ENCODE data around the gene ADD1.

GRCh38 chr4:2925496-2925895 lies 81.9 kb downstream of the ADD1 start:
- TF ChIP-seq, protein P1, sequence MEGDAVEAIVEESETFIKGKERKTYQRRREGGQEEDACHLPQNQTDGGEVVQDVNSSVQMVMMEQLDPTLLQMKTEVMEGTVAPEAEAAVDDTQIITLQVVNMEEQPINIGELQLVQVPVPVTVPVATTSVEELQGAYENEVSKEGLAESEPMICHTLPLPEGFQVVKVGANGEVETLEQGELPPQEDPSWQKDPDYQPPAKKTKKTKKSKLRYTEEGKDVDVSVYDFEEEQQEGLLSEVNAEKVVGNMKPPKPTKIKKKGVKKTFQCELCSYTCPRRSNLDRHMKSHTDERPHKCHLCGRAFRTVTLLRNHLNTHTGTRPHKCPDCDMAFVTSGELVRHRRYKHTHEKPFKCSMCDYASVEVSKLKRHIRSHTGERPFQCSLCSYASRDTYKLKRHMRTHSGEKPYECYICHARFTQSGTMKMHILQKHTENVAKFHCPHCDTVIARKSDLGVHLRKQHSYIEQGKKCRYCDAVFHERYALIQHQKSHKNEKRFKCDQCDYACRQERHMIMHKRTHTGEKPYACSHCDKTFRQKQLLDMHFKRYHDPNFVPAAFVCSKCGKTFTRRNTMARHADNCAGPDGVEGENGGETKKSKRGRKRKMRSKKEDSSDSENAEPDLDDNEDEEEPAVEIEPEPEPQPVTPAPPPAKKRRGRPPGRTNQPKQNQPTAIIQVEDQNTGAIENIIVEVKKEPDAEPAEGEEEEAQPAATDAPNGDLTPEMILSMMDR (IDR thresholded peaks at IDR 0.05): no peak
- no peak for TF ChIP-seq POLR2A (IDR thresholded peaks at IDR 0.05)
